Fibroblast of villous mesenchyme (primary cell): ENCODE results near the gene TCTN1. TPM values are rescaled to one million over a fixed set of nuclear protein-coding genes. Genes with fewer than 3 reads are reported as not detected.
"Not testable (repeated sequence)": the region's sequence is repeated elsewhere in the genome, so short reads cannot be mapped to it uniquely, and the experiment has no call there.

Experiments used
- DNase-seq: peaks from one replicate; pipeline ENCODE4 v3.0.0-alpha.2; 2010; ENCODE audit warnings: low read depth
- H3K4me3 ChIP-seq: 2 replicates; pipeline ENCODE4 v1.5.1; 2011; ENCODE audit warnings: low read depth, mild to moderate bottlenecking, low read length
- CTCF ChIP-seq: IDR thresholded peaks from 2 replicates; pipeline ENCODE4 v1.5.1; 2012; ENCODE audit warnings: low read depth, mild to moderate bottlenecking, low read length; ENCODE audit not compliant: insufficient read depth
- total RNA-seq: library from RNA; depleted of rRNA; stranded (reverse); fragments of >200 nt; gene quantifications from 2 replicates; pipeline ENCODE4 v1.2.3, GENCODE V29; 2012

The TCTN1 gene
- total RNA-seq, 1 donor = 28.9 TPM

GRCh38 chr12:110639336-110640141, 25.6 kb downstream of the TCTN1 start:
- no peak for TF ChIP-seq CTCF
- H3K4me3 ChIP-seq = no peak overlapping the region
- DNase-seq = peak; percentile 73

GRCh38 chr12:110640275-110641025, 26.5 kb downstream of the TCTN1 start:
- DNase-seq = no peak
- TF ChIP-seq CTCF = no peak
- H3K4me3 ChIP-seq = no peak overlapping the region

GRCh38 chr12:110641521-110641920, 27.6 kb downstream of the TCTN1 start:
- TF ChIP-seq CTCF = no peak
- no peak overlapping the region for H3K4me3 ChIP-seq
- DNase-seq = peak; percentile 20

GRCh38 chr12:110647631-110648040, 33.7 kb downstream of the TCTN1 start:
- H3K4me3 ChIP-seq = no peak overlapping the region
- no peak for DNase-seq
- TF ChIP-seq CTCF = no peak

GRCh38 chr12:110649341-110649847, 35.5 kb downstream of the TCTN1 start:
- H3K4me3 ChIP-seq = no peak overlapping the region
- no peak for TF ChIP-seq CTCF
- no peak for DNase-seq

GRCh38 chr12:110654238-110654637, 40.3 kb downstream of the TCTN1 start:
- not testable (repeated sequence) for H3K4me3 ChIP-seq, DNase-seq

GRCh38 chr12:110656071-110656655, 42.2 kb downstream of the TCTN1 start:
- H3K4me3 ChIP-seq = no peak overlapping the region
- TF ChIP-seq CTCF = no peak
- DNase-seq = no peak
